K562 (cell line): Measurements from ENCODE around the gene SFRP2. TPM values are rescaled to one million over a fixed set of nuclear protein-coding genes. Genes with fewer than 3 reads are reported as not detected.

Experiments
- ATAC-seq: fragments of 200-7000 bp; cut with Tn5 transposase; 3 replicates; pipeline ENCODE4 v1.9.1; 2020; ENCODE audit warnings: moderate library complexity
- BruUV-seq: library from RNA; stranded (reverse); fragments of 400-500 nt; replicated peaks from 2 replicates; lab custom pipeline; 2021; lab: Mats Ljungman, UMichigan
- CTCF ChIA-PET: fragments of 300-600 bp; formaldehyde crosslinking; extraction: SDS; loops from one replicate; lab custom pipeline; 2021; ENCODE audit warnings: low intra/inter-chr PET ratio; lab: Yijun Ruan, JAX
- POLR2A ChIA-PET: fragments of 300-600, 350-650 bp; sonication (Branson Sonifier 250); formaldehyde crosslinking; extraction: SDS; loops from one replicate; lab custom pipeline; 2021; ENCODE audit warnings: antibody characterized with exemption, inconsistent platforms; lab: Yijun Ruan, JAX
- DNase-seq, 4 experiments: peaks; one replicate each; pipeline versions ENCODE4 v3.0.0 to v3.0.0-alpha.2; 2011 to 2018; ENCODE audit warnings: low spot score in 3 of 4, mixed read lengths in 3 of 4; ENCODE audit errors: extremely low read depth in 1 of 4
- FAIRE-seq: peaks from 2 replicates; lab custom pipeline; 2011; peaks lifted over from hg19 to GRCh38; lab: Jason Lieb, UNC
- H2AFZ ChIP-seq: 2 replicates; pipeline ENCODE4 v1.6.0; 2011; ENCODE audit warnings: low read depth, low read length, control low read depth, inconsistent platforms
- H3K27ac ChIP-seq: fragments of 200-600 bp; 3 replicates; pipeline ENCODE4 v1.8.0; 2011; ENCODE audit warnings: low read depth, mild to moderate bottlenecking, control low read depth, inconsistent platforms, low read length, moderate library complexity, mixed read lengths; ENCODE audit errors: extremely low read depth
- H3K27me3 ChIP-seq, 2 experiments: fragments of 300-600 bp in 1 of 2; 2 replicates in 1 of 2; 3 replicates in 1 of 2; pipeline versions ENCODE4 v1.6.0 to v1.8.0; 2011; ENCODE audit warnings: inconsistent platforms in 2 of 2, low read length in 2 of 2, mild to moderate bottlenecking in 1 of 2, mixed read lengths in 1 of 2, moderate library complexity in 1 of 2; ENCODE audit not compliant: control insufficient read depth in 2 of 2, insufficient read depth in 2 of 2
- H3K36me3 ChIP-seq: fragments of 300-600 bp; 3 replicates; pipeline ENCODE4 v1.8.0; 2011; ENCODE audit warnings: mild to moderate bottlenecking, low read length, inconsistent platforms; ENCODE audit not compliant: control insufficient read depth, insufficient read depth
- H3K4me1 ChIP-seq, 2 experiments: fragments of 200-600 bp in 1 of 2; replicated peaks in 1 of 2; 2 replicates in 1 of 2; 3 replicates in 1 of 2; pipeline versions ENCODE4 v1.5.1 to v1.8.0; 2011; ENCODE audit warnings: inconsistent platforms in 2 of 2, low read length in 2 of 2, mild to moderate bottlenecking in 1 of 2, mixed read lengths in 1 of 2, moderate library complexity in 1 of 2; ENCODE audit not compliant: control insufficient read depth in 2 of 2, insufficient read depth in 2 of 2
- H3K4me2 ChIP-seq: 2 replicates; pipeline ENCODE4 v1.6.1; 2011; ENCODE audit warnings: low read length, control low read depth, inconsistent platforms, mixed read lengths; ENCODE audit not compliant: insufficient read depth
- H3K4me3 ChIP-seq: fragments of 200-600 bp; sonication (generic), shearing (Covaris generic); 2 replicates; pipeline ENCODE4 v1.5.1; 2016; ENCODE audit warnings: control low read depth, inconsistent platforms
- H3K79me2 ChIP-seq: fragments of 200-600 bp; 3 replicates; pipeline ENCODE4 v1.8.0; 2011; ENCODE audit warnings: low read length, inconsistent platforms; ENCODE audit not compliant: control insufficient read depth, insufficient read depth
- H3K9ac ChIP-seq, 2 experiments: 2 replicates each; pipeline versions ENCODE4 v1.6.0 to v1.6.1; 2011; ENCODE audit warnings: low read depth in 2 of 2, low read length in 2 of 2, control low read depth in 1 of 2, inconsistent platforms in 1 of 2, mild to moderate bottlenecking in 1 of 2, mixed read lengths in 1 of 2; ENCODE audit not compliant: insufficient read depth in 1 of 2
- H3K9me1 ChIP-seq: one replicate; pipeline ENCODE4 v1.6.0; 2011; ENCODE audit warnings: inconsistent platforms, mild to moderate bottlenecking, low read length, moderate library complexity; ENCODE audit not compliant: control insufficient read depth, insufficient read depth
- H3K9me3 ChIP-seq: replicated peaks from 2 replicates; pipeline ENCODE4 v1.5.1; 2011; ENCODE audit warnings: low read depth, low read length, inconsistent platforms; ENCODE audit not compliant: control insufficient read depth, insufficient read depth
- H4K20me1 ChIP-seq: replicated peaks from 2 replicates; pipeline ENCODE4 v1.6.1; 2011; ENCODE audit warnings: low read length, inconsistent platforms, mixed read lengths; ENCODE audit not compliant: control insufficient read depth, insufficient read depth
- E2F8 ChIP-seq: fragments of 450-650 bp; IDR thresholded peaks from 2 replicates; pipeline ENCODE4 v1.7.1; 2018; ENCODE audit warnings: mild to moderate bottlenecking, low read depth; ENCODE audit not compliant: partially characterized antibody
- SIN3B ChIP-seq: fragments of 450-650 bp; IDR thresholded peaks from 2 replicates; pipeline ENCODE4 v1.6.1; 2017; ENCODE audit warnings: low read depth, mild to moderate bottlenecking, moderate library complexity
- WGBS: fragments of 100-300 bp; shearing (Covaris generic); methylation state at CpG from one replicate; pipeline ENCODE4 v1.1.6; 2016; ENCODE audit warnings: low coverage, mixed read lengths; ENCODE audit not compliant: insufficient coverage; ENCODE audit errors: missing lambda C conversion rate; 5-methylcytosine and 5-hydroxymethylcytosine counted together
- in situ Hi-C: fragments of 300-500 bp; cut with MboI; formaldehyde crosslinking; loops from 4 replicates; pipeline ENCODE4 v1.15.0; 2018; ENCODE audit warnings: inconsistent platforms, mixed read lengths
- intact Hi-C: fragments of 100-400 bp; cut with micrococcal nuclease; formaldehyde crosslinking; loops from 2 replicates; pipeline ENCODE4 v1.14.2; 2022
- polyA plus RNA-seq, 8 experiments: library from polyadenylated mRNA; depleted of rRNA in 4 of 8; stranded (reverse) in 5 of 8; unstranded in 3 of 8; fragments of >200 nt; fragmentation: Nextera tagmentation in 2 of 8; fragmentation: Illumina TruSeq in 1 of 8; extraction: Ambion mirVana in 2 of 8; extraction: Trizol in 1 of 8; gene quantifications; 2 replicates each; pipeline versions ENCODE4 v1.2.1 to v1.2.3, GENCODE V29; 2011 to 2014; ENCODE audit warnings: inconsistent platforms in 1 of 8, missing spikeins in 1 of 8
- total RNA-seq, 7 experiments: library from RNA; depleted of rRNA in 6 of 7; stranded (reverse); fragments of >200 nt in 6 of 7; fragmentation: Illumina TruSeq in 2 of 7; extraction: Trizol in 2 of 7; gene quantifications; 2 replicates each; pipeline versions ENCODE4 v1.2.1 to v1.2.3, GENCODE V29; 2011 to 2021; ENCODE audit warnings: low replicate concordance in 1 of 7

SFRP2 gene
- total and polyA plus RNA-seq, 9 of the 15 experiments (the other 6 are each of a cell fraction or from before 2014, with no cell fraction given) = 0.29 TPM; not detected in 8

GRCh38 chr4:153787061-153787560, 1.8 kb downstream of the SFRP2 start:
- no TSS peak for BruUV-seq
- FAIRE-seq (no peak), DNase-seq (no peak), ATAC-seq (no peak)
- no peak overlapping the region for H3K9ac ChIP-seq
- H3K27me3 ChIP-seq = peaks cover 34 to 49% of the 10 kb centered on the region in 2 experiments; a peak in 4 of 5 replicates
- H3K9me1 ChIP-seq = no peaks in the 10 kb centered on the region
- H3K4me2 ChIP-seq = no peak overlapping the region
- H3K36me3 ChIP-seq = no peaks in the 10 kb centered on the region
- 0% methylated on average over 1 of the region's 1 CpG for WGBS
- H3K27ac ChIP-seq = no peak overlapping the region
- no peak overlapping the region for H2AFZ ChIP-seq
- intact Hi-C loops (loop anchor here (10.0 kb wide), 1 partner anchor 528 kb away; no protein-coding TSS in a partner anchor), in situ Hi-C loops (no loop called here)
- H3K79me2 ChIP-seq = no peaks in the 10 kb centered on the region
- no peaks in the 10 kb centered on the region for H3K9me3 ChIP-seq
- TF ChIP-seq E2F8 (no peak), SIN3B (no peak)
- no peak overlapping the region for H3K4me3 ChIP-seq
- H3K4me1 ChIP-seq = peaks cover 3 to 21% of the 10 kb centered on the region in 2 experiments; a peak in 4 of 5 replicates
- CTCF ChIA-PET = interaction anchor here (0.7 kb wide), 1 partner anchor 715 kb away, joined by 3 read pairs; no protein-coding TSS in a partner anchor
- peaks cover 1% of the 10 kb centered on the region; the same call in 1 of the 2 replicates for H4K20me1 ChIP-seq
- POLR2A ChIA-PET = interaction anchor here (0.6 kb wide), 1 partner anchor 62 kb away, joined by 3 read pairs; no protein-coding TSS in a partner anchor
